Tibial artery (tissue), 4 donors: ENCODE measurements around the gene CPEB3.

ENCODE experiments used
- DNase-seq, 2 donors: peaks; one replicate each; pipeline ENCODE4 v3.0.0-alpha.2; 2019
- H3K27ac ChIP-seq, 2 donors: fragments of 200-600 bp; sonication (generic) in 1 of 2; 1 replicate in 1 of 2; 2 replicates in 1 of 2; pipeline ENCODE4 v1.5.1; 2018 to 2019; ENCODE audit warnings: mild to moderate bottlenecking in 1 of 2
- H3K27me3 ChIP-seq, 2 donors: fragments of 200-600 bp; sonication (generic) in 1 of 2; one replicate each; pipeline versions ENCODE4 v1.5.1 to v1.6.0; 2016 to 2019
- H3K36me3 ChIP-seq, 3 donors: fragments of 200-600 bp; sonication (generic) in 2 of 3; one replicate each; pipeline ENCODE4 v1.5.1; 2016 to 2019; ENCODE audit warnings: mild to moderate bottlenecking in 2 of 3
- H3K4me1 ChIP-seq, 4 donors: fragments of 200-600 bp; sonication (generic) in 2 of 4; 1 replicate in 3 of 4; 2 replicates in 1 of 4; pipeline ENCODE4 v1.5.1; 2016 to 2019
- H3K4me3 ChIP-seq, 2 donors: fragments of 200-600 bp; sonication (generic) in 1 of 2; 1 replicate in 1 of 2; 2 replicates in 1 of 2; pipeline ENCODE4 v1.5.1; 2018 to 2019; ENCODE audit warnings: mild to moderate bottlenecking in 2 of 2
- H3K9me3 ChIP-seq, 3 donors: fragments of 200-600 bp; sonication (generic) in 1 of 3; one replicate each; pipeline ENCODE4 v1.5.1; 2016 to 2019
- CTCF ChIP-seq, 2 experiments: fragments of 200-600 bp in 1 of 2; fragments of 450-650 bp in 1 of 2; IDR thresholded peaks; one replicate each; pipeline ENCODE4 v1.5.1; 2017 to 2019; ENCODE audit warnings: antibody characterized with exemption in 2 of 2, mild to moderate bottlenecking in 1 of 2, moderate library complexity in 1 of 2
- intact Hi-C: fragments of 100-400 bp; cut with DNase I; formaldehyde crosslinking; loops from one replicate; pipeline ENCODE4 v1.15.0; 2023; ENCODE audit warnings: low total_unique reads

The CPEB3 gene

GRCh38 chr10:92081641-92082040 lies 209.2 kb downstream of the CPEB3 start:
- TF ChIP-seq CTCF (IDR thresholded peaks at IDR 0.05), result no peak
- Histone ChIP-seq H3K27ac (no peak overlapping the region), H3K4me3 (no peak overlapping the region), H3K9me3 (no peaks in the 10 kb centered on the region), H3K4me1 (peaks cover 0 to 11% (median 0%) of the 10 kb centered on the region in 4 donors), H3K27me3 (no peaks in the 10 kb centered on the region), H3K36me3 (peaks cover 13 to 26% (median 21%) of the 10 kb centered on the region in 3 donors)
- DNase-seq, result no peak
- intact Hi-C loops, result no loop called here

- no peaks in the 10 kb centered on the region for H3K9me3 ChIP-seq
- no peak for DNase-seq
- H3K36me3 ChIP-seq, result peaks cover 13 to 28% (median 21%) of the 10 kb centered on the region in 3 donors
- intact Hi-C loops, result no loop called here
- H3K27me3 ChIP-seq, result no peaks in the 10 kb centered on the region
- H3K4me1 ChIP-seq, result peaks cover 0 to 11% (median 0%) of the 10 kb centered on the region in 4 donors
- no peak overlapping the region for H3K4me3 ChIP-seq
- TF ChIP-seq CTCF (IDR thresholded peaks at IDR 0.05), result no peak
- no peak overlapping the region for H3K27ac ChIP-seq
Observed at GRCh38 chr10:92080244-92080643, 210.6 kb downstream of the CPEB3 start.

GRCh38 chr10:92079003-92079402 lies 211.9 kb downstream of the CPEB3 start:
- Histone ChIP-seq H3K36me3 (peaks cover 13 to 34% (median 21%) of the 10 kb centered on the region in 3 donors), H3K4me3 (no peak overlapping the region), H3K27me3 (no peaks in the 10 kb centered on the region), H3K9me3 (no peaks in the 10 kb centered on the region), H3K4me1 (peaks cover 0 to 11% (median 0%) of the 10 kb centered on the region in 4 donors), H3K27ac (no peak overlapping the region)
- intact Hi-C loops, result no loop called here
- no peak for DNase-seq
- no peak for TF ChIP-seq CTCF (IDR thresholded peaks at IDR 0.05)

GRCh38 chr10:92076722-92077121 lies 214.2 kb downstream of the CPEB3 start:
- no peaks in the 10 kb centered on the region for H3K9me3 ChIP-seq
- no peak overlapping the region for H3K27ac ChIP-seq
- no peaks in the 10 kb centered on the region for H3K4me1 ChIP-seq
- H3K4me3 ChIP-seq, result no peak overlapping the region
- TF ChIP-seq CTCF (IDR thresholded peaks at IDR 0.05), result no peak
- peaks cover 13 to 34% (median 21%) of the 10 kb centered on the region in 3 donors for H3K36me3 ChIP-seq
- DNase-seq, result no peak
- intact Hi-C loops, result no loop called here
- no peaks in the 10 kb centered on the region for H3K27me3 ChIP-seq

GRCh38 chr10:92075829-92076228 lies 215.0 kb downstream of the CPEB3 start:
- TF ChIP-seq CTCF (IDR thresholded peaks at IDR 0.05), result no peak
- intact Hi-C loops, result no loop called here
- Histone ChIP-seq H3K9me3 (no peaks in the 10 kb centered on the region), H3K27me3 (no peaks in the 10 kb centered on the region), H3K4me3 (no peak overlapping the region), H3K4me1 (no peaks in the 10 kb centered on the region), H3K27ac (no peak overlapping the region), H3K36me3 (peaks cover 8 to 30% (median 17%) of the 10 kb centered on the region in 3 donors)
- DNase-seq, result no peak
